Stimulated activated CD8-positive, alpha-beta memory T cell treated with anti-CD3 and anti-CD28 coated beads, Interleukin-4, amount 100 ng/mL, for 1 hour (primary cell): ENCODE results near the gene TMEM63C.
"Not testable (repeated sequence)": the region's sequence is repeated elsewhere in the genome, so short reads cannot be mapped to it uniquely, and the experiment has no call there.

ENCODE experiments used
- DNase-seq, 2 donors: peaks; one replicate each; pipeline ENCODE4 v3.0.0-alpha.2; 2020; ENCODE audit warnings: low read depth in 2 of 2, low spot score in 1 of 2

Gene TMEM63C

DNA sequence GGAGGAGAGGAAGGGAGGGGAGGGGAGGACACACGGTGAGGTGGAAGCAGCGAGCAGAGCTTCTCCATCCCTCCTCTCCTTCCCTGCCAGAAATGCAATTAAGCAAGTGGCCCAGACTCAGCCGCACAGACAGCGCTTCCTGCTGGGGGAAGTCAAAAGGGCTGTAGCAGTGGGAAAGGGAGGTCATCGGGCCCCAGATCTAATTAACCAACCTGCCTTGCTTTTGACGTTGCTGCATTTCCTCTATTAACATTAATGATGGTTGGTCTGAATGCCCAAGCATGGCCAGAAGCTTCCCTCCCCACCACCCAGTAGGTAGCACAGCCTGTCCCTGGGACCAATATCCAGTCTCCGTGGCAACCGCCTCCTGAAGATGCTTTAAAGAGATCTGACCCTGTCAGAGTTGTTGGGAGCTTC is 94.0 kb downstream of the TMEM63C start:
- DNase-seq, result no peak

GRCh38 chr14:77276295-77276935 is 94.8 kb downstream of the TMEM63C start:
- no peak for DNase-seq

DNA sequence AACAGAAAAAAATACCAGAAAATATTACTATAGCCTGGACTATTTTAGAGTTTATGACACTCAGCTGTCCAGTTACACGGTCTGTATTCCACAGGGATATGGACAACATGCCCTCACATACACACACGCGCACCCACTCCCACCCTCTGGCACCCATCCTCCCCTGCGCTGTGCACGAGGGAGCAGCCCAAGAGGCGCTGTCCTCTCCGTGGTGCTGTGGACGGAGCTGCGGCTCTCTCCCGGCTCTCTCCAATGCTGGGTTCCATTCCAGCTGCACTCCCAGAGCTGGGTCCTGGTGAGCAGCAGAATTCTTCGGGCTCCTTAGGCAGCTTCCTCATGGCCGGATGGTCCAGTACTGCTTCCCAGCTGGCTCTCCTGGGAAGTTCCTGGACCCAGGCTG is 95.4 kb downstream of the TMEM63C start:
- no peak for DNase-seq

DNA sequence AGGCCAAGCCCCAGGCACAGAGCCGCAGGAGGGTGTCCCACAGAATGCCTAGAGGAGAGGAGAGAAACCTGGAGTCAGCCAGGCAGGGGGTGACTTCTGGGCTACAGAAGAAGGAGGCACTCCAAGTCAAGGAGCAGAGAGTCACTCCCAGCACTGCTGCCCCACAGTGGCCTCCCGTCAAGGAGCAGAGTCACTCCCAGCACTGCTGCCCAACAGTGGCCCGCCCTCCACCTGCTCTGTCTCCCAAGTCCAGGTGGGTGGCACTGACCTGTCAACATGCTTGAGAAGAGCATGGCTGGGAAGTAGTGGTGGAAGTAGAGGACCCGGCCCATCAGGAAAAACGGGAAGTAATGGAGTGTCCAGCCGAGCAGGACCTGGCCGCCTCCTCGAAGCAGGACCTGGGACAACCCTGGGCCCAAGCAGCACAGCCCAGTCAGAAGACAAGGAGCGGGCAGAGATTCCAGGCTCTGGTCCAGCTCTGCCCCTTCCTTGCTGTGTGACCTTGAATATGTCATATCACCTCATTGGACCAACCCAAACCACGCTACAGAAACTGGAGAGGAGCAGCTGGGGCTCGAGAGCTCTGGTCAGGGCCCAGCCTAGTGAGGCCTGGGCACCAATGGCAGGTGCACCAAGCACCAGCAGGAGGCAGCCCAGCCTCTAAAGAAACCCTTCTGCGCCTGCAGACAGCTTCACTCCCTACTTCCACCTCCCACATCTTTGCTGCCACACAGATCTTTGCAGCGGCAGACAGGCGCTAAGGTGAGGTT is 97.0 kb downstream of the TMEM63C start:
- no peak for DNase-seq

- DNase-seq, result no peak
Measured at GRCh38 chr14:77279719-77280118, 98.1 kb downstream of the TMEM63C start.

DNA sequence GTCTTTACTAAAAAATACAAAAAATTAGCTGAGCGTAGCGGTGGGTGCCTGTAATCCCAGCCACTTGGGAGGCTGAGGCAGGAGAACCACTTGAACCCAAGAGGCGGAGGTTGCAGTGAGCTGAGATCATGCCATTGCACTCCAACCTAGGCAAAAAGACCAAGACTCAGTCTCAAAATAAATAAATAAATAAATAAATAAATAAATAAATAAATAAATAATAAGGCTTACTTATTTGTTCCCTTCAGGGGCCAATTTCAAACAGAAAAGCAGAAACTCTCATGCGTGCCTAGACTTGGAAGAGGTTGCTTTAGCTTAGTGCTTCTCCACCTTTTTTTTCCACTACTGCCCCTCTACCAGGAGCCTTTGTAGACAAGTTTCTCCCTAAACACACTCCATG is 99.3 kb downstream of the TMEM63C start:
- DNase-seq, result not testable (repeated sequence)

DNA sequence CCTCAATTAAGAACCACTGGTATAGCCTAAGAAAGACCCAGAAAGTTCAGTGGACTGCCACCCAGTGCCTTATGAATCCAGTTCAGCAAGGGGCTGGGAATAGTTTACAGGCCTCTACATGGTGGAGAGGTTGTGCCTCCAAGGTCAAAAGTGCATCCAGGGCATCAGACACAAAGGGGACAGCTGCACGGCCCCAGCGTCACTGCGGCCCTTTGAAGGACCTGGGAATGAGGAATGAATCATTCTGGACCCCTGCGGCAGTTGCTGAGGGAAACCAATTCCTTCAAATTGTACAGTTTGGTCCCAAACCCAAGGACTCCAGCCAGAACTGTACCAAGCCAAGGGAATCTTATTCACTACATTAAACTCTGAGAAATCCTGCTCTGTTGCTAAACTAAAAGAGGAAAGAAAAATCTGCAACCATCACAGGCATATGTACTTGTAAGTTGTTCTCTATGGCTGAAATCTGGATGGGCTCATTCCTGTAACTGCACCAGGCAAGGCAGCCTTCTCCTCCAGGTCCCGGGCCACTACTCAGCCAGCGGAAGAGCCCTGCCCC is 100.3 kb downstream of the TMEM63C start:
- DNase-seq, result no peak

GRCh38 chr14:77284066-77284465 is 102.5 kb downstream of the TMEM63C start:
- DNase-seq, result no peak

DNA sequence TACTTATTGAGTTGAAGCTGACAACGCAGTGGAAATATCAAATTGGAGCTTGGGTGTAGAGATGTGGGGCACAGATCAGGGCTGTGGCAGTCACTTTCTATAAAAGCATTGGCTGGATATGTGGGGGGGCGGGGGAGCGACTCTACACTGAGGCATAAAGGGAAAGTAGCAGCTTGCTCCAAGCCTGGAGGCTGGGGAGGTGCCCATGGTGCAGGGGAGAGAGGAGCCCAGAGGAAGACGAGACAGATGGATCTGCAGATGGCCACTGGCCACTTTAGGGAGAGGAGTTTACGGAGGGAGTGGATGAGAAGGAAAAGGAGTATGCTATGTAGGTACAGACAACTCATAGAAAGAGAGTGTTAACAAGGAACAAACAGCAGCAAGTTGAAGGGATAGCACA is 102.9 kb downstream of the TMEM63C start:
- no peak for DNase-seq

DNA sequence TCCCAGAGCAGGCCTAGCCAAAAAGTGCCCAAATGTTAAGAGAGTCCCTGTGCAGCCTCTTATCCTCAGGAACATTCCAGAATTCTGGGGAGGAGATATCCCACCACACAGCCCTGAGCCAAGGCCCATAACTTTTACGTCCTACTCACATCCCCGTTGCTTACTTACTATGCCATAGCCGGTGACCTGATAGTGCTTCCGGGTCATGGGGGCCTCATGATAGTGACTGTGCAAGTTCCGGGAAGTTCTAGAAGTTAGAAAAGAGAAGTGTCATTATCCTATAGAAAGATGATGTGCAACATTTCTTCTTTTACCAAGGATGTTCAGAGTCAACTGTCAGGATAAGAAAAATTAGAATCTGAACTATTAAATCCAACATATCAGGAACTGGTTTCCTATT is 105.0 kb downstream of the TMEM63C start:
- no peak for DNase-seq

DNA sequence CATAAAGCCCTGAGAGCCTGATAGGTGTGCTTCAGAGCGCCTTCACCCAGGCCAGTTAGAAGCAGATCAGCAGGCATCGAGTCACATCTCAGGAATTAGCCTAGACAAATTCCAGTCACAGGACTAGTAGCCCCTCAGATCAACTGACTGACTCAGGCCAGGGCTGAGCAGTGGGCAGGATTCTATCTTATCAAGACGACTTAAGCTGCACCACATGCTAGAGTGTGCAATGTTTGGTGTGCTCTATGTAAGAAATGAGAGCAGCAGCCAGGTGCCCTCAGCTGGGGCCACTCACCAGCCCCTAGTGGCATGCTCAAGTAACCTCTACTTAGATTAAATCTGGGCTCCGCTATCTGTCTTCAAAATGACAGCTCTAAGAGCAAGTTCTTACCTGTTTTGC is 109.1 kb downstream of the TMEM63C start:
- no peak for DNase-seq

- no peak for DNase-seq
Measured at GRCh38 chr14:77296155-77296554, 114.6 kb downstream of the TMEM63C start.

- no peak for DNase-seq
Measured at GRCh38 chr14:77296906-77297305, 115.3 kb downstream of the TMEM63C start.

- no peak for DNase-seq
Measured at GRCh38 chr14:77299771-77300170, 118.2 kb downstream of the TMEM63C start.

- DNase-seq, result peak in 1 of 2 donors; percentile 27
Measured at GRCh38 chr14:77301103-77301502, 119.5 kb downstream of the TMEM63C start.

DNA sequence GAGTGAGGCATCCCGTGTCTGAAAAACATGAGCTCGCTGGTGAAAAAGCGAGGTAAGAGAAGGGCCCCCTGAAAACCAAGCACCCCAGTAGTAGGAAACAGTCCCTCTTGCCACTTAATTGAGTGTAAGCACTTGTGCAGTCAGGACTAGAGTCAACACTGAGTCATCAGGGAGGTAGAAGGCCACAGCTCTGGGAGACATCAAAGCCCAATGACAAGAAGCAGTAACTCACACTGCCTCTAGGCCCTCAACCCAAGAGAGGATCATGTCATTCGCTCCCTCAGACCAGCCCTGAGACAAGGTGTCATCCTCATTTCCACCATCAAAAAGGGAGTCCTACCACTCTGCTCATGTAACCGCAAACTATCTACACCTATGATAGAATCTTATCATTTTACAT is 121.3 kb downstream of the TMEM63C start:
- DNase-seq, result no peak

GRCh38 chr14:77303417-77304156 is 122.0 kb downstream of the TMEM63C start:
- DNase-seq, result no peak

DNA sequence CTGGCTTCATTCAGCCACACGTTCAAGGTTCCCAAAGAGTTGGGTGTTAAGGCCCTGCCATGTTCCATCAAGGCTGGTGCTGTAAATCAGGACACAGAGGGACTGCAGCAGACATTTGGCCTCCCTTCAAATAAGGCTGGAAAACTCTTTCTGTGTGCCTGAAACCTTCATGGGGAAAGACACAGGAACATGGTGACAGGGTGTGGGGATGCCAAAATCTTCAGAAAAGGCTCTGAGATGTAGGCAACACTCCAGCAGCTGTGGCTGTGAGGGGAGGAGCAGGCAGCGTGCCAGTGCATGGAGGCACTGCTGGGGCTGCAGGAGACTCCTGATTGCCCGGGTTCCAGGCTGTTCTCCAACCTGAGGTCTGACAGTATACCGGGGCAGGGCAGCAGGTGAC is 124.1 kb downstream of the TMEM63C start:
- DNase-seq, result no peak

DNA sequence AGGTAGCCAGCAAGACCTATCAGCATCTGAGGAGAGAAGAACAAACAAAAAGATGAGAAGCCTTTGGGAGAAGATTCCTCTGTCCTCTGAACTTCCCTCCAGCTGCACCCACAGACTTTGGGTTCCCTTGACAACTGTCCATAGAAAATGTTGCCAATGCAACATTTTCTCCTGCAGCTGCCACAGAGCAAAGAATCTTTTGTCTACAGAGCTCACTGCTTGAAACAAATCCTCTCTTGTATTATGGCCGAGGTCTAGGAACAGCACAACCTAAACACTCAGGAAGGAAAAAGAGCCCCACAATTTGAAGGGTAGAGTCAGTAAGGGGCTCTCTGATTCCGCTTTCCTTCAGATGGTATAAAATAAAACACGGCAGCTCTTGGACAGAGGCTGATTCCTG is 124.8 kb downstream of the TMEM63C start:
- no peak for DNase-seq

DNA sequence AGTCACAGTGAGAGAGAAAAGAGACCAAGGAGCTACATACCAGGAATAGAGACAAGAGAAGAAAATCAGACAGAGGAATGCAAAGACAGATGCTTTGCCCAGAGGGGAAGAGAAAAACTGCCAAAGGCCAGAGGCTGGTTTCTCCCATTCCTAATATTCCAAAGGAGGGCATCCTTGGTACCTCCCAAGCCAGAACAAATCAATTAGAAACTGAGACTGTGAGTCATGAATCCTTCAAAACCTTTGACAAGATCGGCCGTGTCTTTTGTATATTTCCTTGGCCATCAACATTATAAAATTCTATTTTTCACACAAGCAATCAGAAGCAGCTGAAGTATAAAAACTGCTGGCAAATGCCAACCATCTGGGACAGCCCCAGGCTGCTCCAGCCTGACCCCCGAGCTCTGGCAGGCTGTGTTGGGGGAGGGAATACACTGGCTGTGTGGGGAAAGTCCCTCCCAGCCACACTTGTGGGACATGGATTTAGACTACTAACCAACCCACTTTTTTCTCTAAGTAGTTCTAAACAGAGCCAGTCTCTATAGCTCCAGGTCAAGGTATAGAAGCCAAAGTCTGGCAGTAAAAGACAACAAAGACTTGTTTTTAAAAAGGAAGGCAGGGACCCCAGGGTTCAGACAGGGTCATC is 125.4 kb downstream of the TMEM63C start:
- DNase-seq, result no peak
